ENCODE data around the gene DACH1. TPM values are rescaled to one million over a fixed set of nuclear protein-coding genes. Genes with fewer than 3 reads are reported as not detected.

The DACH1 gene
- total RNA-seq, 1 experiment from 2014 or later = not detected

- POLR2A ChIA-PET = no interaction called here
- no peak overlapping the region for H3K4me2 ChIP-seq (ENCODE audit: low read length)
- H3K9me3 ChIP-seq (ENCODE audit: control insufficient read depth in 1 of 2, insufficient read depth in 1 of 2, low read depth in 1 of 2, low read length in 2 of 2) = 0 out of 4 replicates have a peak, but pooled peaks cover 0 to 4% of the 10 kb centered on the region in 2 experiments
- H2AFZ ChIP-seq (ENCODE audit: low read depth, low read length, poor library complexity, severe bottlenecking) = no peak overlapping the region
- no peak overlapping the region for H3K27ac ChIP-seq (ENCODE audit: low read depth, low read length)
- H3K9ac ChIP-seq (ENCODE audit: low read length) = no peak overlapping the region
- intact Hi-C loops (cut with micrococcal nuclease) = no loop called here
- DNase-seq (ENCODE audit: low read depth, low spot score) (no peak), ATAC-seq (no peak)
- H3K4me1 ChIP-seq (ENCODE audit: control insufficient read depth in 1 of 2, insufficient read depth in 2 of 2, low read length in 2 of 2) = no peaks in the 10 kb centered on the region
- no peaks in the 10 kb centered on the region for H4K20me1 ChIP-seq (ENCODE audit: insufficient read depth)
- H3K4me3 ChIP-seq (replicated peaks in 1 of 2; ENCODE audit: low read depth in 1 of 2, low read length in 2 of 2) = no peak overlapping the region
- BruUV-seq (replicated peaks) = no TSS peak
- H3K79me2 ChIP-seq (ENCODE audit: insufficient read depth, low read length) = no peaks in the 10 kb centered on the region
- no peaks in the 10 kb centered on the region for H3K27me3 ChIP-seq (ENCODE audit: insufficient read depth, low read length)
- no peaks in the 10 kb centered on the region for H3K9me2 ChIP-seq (ENCODE audit: insufficient read depth)
- CTCF ChIA-PET = no interaction called here
- H3K36me3 ChIP-seq (ENCODE audit: control insufficient read depth in 1 of 2, insufficient read depth in 2 of 2, low read length in 2 of 2) = no peaks in the 10 kb centered on the region
- RAD21 ChIA-PET (ENCODE audit: low non-redundant PET in 1 of 2, low total read pairs in 2 of 2, uncharacterized antibody in 2 of 2, unreplicated experiment in 2 of 2) = no interaction called here
- TF ChIP-seq POLR2A (IDR thresholded peaks at IDR 0.05; ENCODE audit: borderline replicate concordance, extremely low read depth, insufficient read depth, insufficient read length) = no peak
- TF ChIP-seq RAD21 (IDR thresholded peaks at IDR 0.05; ENCODE audit: low read depth) = no peak
- TF ChIP-seq SIN3A (IDR thresholded peaks at IDR 0.05; ENCODE audit: low read depth) = no peak
- no peak for TF ChIP-seq EZH2phosphoT487 (IDR thresholded peaks at IDR 0.05; ENCODE audit: borderline replicate concordance)
- TF ChIP-seq JUND (IDR thresholded peaks at IDR 0.05) = no peak
These were observed 140.0 kb downstream of the DACH1 start for GRCh38 chr13:71727042-71727441.

- no TSS peak for BruUV-seq (replicated peaks)
- H3K4me3 ChIP-seq (replicated peaks in 1 of 2; ENCODE audit: low read depth in 1 of 2, low read length in 2 of 2) = no peak overlapping the region
- H3K4me1 ChIP-seq (ENCODE audit: control insufficient read depth in 1 of 2, insufficient read depth in 2 of 2, low read length in 2 of 2) = no peaks in the 10 kb centered on the region
- H3K79me2 ChIP-seq (ENCODE audit: insufficient read depth, low read length) = no peaks in the 10 kb centered on the region
- intact Hi-C loops (cut with micrococcal nuclease) = no loop called here
- no peak for TF ChIP-seq REST (IDR thresholded peaks at IDR 0.05; ENCODE audit: low read depth)
- H3K9me3 ChIP-seq (ENCODE audit: control insufficient read depth in 1 of 2, insufficient read depth in 1 of 2, low read depth in 1 of 2, low read length in 2 of 2) = no peaks in the 10 kb centered on the region
- H3K9ac ChIP-seq (ENCODE audit: low read length) = no peak overlapping the region
- no peaks in the 10 kb centered on the region for H3K9me2 ChIP-seq (ENCODE audit: insufficient read depth)
- DNase-seq (ENCODE audit: low read depth, low spot score) = no peak
- H3K27ac ChIP-seq (ENCODE audit: low read depth, low read length) = no peak overlapping the region
- ATAC-seq = no peak
- H3K36me3 ChIP-seq (ENCODE audit: control insufficient read depth in 1 of 2, insufficient read depth in 2 of 2, low read length in 2 of 2) = no peaks in the 10 kb centered on the region
- no peak overlapping the region for H2AFZ ChIP-seq (ENCODE audit: low read depth, low read length, poor library complexity, severe bottlenecking)
- CTCF ChIA-PET = no interaction called here
- RAD21 ChIA-PET (ENCODE audit: low non-redundant PET in 1 of 2, low total read pairs in 2 of 2, uncharacterized antibody in 2 of 2, unreplicated experiment in 2 of 2) = no interaction called here
- no peaks in the 10 kb centered on the region for H4K20me1 ChIP-seq (ENCODE audit: insufficient read depth)
- H3K4me2 ChIP-seq (ENCODE audit: low read length) = no peak overlapping the region
- no peaks in the 10 kb centered on the region for H3K27me3 ChIP-seq (ENCODE audit: insufficient read depth, low read length)
- POLR2A ChIA-PET = no interaction called here
These were observed 144.8 kb downstream of the DACH1 start for GRCh38 chr13:71722206-71722605.

Measured in HCT116 (cell line).